Activated CD4-positive, alpha-beta T cell treated with anti-CD3 and anti-CD28 coated beads, Interleukin-2, amount 10 ng/mL, durations not matched to agents 24 days and 14 days (primary cell): ENCODE measurements around the gene LAMP5. TPM values are rescaled to one million over a fixed set of nuclear protein-coding genes. Genes with fewer than 3 reads are reported as not detected.

Experiments
- DNase-seq: peaks from one replicate; pipeline ENCODE4 v3.0.0; 2022
- H3K27ac Mint-ChIP-seq: one replicate; pipeline ENCODE4 v1.8.0; 2022; ENCODE audit warnings: mild to moderate bottlenecking, mixed read lengths
- H3K27me3 Mint-ChIP-seq: one replicate; pipeline ENCODE4 v1.8.0; 2022; ENCODE audit warnings: mixed read lengths
- H3K36me3 Mint-ChIP-seq: one replicate; pipeline ENCODE4 v1.8.0; 2022; ENCODE audit warnings: low read depth, mild to moderate bottlenecking, mixed read lengths
- H3K4me1 Mint-ChIP-seq: one replicate; pipeline ENCODE4 v1.8.0; 2021; ENCODE audit warnings: mixed read lengths
- H3K4me3 Mint-ChIP-seq: one replicate; pipeline ENCODE4 v1.8.0; 2022; ENCODE audit warnings: mild to moderate bottlenecking, moderate library complexity, mixed read lengths
- H3K9me3 Mint-ChIP-seq: one replicate; pipeline ENCODE4 v1.8.0; 2021; ENCODE audit warnings: mixed read lengths
- intact Hi-C: fragments of 100-400 bp; cut with micrococcal nuclease; formaldehyde crosslinking; loops from one replicate; pipeline ENCODE4 v1.15.1; 2023
- total RNA-seq: library from RNA; stranded (reverse); gene quantifications from 2 replicates; pipeline ENCODE4 v1.2.3, GENCODE V29; 2022

Gene LAMP5, protein sequence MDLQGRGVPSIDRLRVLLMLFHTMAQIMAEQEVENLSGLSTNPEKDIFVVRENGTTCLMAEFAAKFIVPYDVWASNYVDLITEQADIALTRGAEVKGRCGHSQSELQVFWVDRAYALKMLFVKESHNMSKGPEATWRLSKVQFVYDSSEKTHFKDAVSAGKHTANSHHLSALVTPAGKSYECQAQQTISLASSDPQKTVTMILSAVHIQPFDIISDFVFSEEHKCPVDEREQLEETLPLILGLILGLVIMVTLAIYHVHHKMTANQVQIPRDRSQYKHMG
- not detected in 2 replicates for total RNA-seq

DNA sequence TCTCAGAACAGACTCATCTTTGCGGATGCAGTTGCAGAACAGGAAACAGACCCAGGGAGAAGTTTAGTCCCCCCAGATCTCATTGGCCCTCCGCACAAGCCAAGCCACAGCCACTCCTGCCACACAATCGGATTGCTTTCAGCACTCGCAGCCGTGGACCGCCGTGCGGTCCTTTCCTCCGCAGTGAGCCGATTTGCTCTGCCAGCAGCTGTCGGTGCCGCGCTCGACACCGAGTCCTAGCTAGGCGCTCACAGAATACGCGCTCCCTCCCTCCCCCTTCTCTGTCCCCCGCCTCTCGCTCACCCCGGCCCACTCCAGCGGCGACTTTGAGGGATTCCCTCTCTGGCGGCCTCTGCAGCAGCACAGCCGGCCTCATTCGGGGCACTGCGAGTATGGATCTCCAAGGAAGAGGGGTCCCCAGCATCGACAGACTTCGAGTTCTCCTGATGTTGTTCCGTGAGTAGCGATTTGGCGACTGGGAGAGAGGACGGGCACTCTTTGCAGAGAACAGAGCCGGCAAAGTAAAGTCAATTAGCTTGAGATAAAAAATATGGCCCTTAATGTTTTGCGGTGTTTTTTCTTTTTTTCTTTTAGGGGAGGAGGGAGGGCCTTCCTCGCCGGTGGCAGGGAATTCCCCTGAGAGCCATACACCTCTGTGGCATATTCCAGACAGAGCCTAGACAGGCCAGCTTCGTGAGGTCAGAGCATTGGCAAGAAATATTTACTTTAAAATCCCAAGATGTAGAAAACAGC lies at the start of gene LAMP5:
LAMP5 (plus strand) TSS at position 130 of the 753 bp plus-strand sequence; CDS start at position 393, 263 bp downstream.
- intact Hi-C loops, result no loop called here
- no peaks in the 10 kb centered on the region for H3K4me1 Mint-ChIP-seq
- no peaks in the 10 kb centered on the region for H3K9me3 Mint-ChIP-seq
- H3K4me3 Mint-ChIP-seq, result no peak within 1 kb of the TSS
- no peak for DNase-seq
- peaks cover 61% of the 10 kb centered on the region for H3K27me3 Mint-ChIP-seq
- H3K36me3 Mint-ChIP-seq, result no peaks in the 10 kb centered on the region
- H3K27ac Mint-ChIP-seq, result no peak within 1 kb of the TSS

DNA sequence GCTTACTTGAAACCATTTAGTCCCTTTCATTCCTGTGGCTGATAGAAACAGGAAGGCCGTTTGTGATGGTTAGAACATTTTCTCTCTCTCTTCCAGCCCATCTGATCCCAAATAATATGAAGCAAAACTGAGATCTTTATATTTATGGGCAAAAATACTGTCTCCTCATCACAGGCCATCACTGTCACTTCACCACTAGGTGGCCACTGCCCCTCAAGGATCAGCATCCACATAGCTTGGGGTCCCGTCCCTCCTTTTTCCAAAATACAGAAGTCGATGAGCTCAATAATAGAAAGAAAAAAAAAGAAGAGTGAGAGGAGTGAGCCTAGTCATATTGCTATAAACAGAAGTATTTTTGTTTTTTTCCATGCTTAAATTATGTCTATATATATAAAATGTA lies 46.4 kb upstream of the LAMP5 start:
- H3K36me3 Mint-ChIP-seq, result no peaks in the 10 kb centered on the region

DNA sequence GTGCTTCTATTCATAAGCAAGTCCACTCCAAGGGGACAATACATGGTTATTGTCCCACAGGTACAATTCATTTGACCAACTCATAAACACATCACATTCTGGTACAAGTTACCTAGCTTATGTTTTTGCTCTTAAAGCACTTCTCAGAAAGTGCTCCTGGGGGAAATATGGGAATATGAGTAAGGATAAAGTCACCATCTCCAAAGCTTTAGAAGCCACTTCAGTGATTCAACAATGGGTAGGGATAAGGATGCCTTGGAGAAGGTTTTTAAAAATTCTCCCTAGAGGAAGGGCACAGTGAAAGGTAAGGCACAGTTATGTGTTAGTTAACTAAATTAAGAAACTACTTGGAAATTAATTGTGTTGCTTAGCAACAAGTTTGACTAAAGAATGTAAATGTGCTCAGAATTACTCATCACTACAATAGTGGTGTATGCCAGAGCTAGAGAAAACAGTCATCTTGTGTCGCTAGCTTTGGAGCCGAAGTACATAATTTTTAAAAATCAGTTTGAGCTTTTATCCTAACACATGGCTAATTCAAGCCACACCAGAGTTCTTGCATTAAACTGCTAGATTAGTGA lies 39.5 kb upstream of the LAMP5 start:
- intact Hi-C loops, result no loop called here
- H3K4me3 Mint-ChIP-seq, result no peak overlapping the region
- H3K27ac Mint-ChIP-seq, result no peak overlapping the region
- H3K27me3 Mint-ChIP-seq, result no peaks in the 10 kb centered on the region
- no peaks in the 10 kb centered on the region for H3K9me3 Mint-ChIP-seq
- H3K4me1 Mint-ChIP-seq, result no peaks in the 10 kb centered on the region
- H3K36me3 Mint-ChIP-seq, result no peaks in the 10 kb centered on the region
- DNase-seq, result no peak

More for the DNA sequence above, 46.4 kb upstream of the LAMP5 start:
- Mint-ChIP-seq H3K27me3 (no peaks in the 10 kb centered on the region), H3K9me3 (no peaks in the 10 kb centered on the region), H3K4me1 (no peaks in the 10 kb centered on the region), H3K4me3 (no peak overlapping the region), H3K27ac (no peak overlapping the region)
- no peak for DNase-seq
- intact Hi-C loops, result no loop called here

DNA sequence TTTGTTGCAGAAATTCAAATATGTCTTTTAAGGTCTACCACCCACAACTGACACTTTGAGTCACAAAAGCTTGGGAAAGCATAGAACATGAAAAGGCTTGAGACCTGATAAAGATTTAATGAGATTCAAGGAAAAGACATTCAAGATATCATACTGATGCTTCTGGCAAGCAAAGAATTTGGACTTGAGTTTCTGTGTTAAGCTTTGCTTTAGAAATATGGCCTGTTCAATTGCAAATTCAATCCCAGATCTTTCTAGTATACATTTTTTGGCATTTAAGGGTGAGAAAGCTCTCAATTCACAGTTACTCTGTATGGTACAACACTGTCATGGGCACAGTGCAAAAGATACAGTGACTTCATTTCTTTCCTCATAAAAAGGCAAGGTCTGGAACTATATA lies 38.9 kb upstream of the LAMP5 start:
- H3K27me3 Mint-ChIP-seq, result no peaks in the 10 kb centered on the region
- no peak overlapping the region for H3K27ac Mint-ChIP-seq
- no peaks in the 10 kb centered on the region for H3K36me3 Mint-ChIP-seq
- H3K4me1 Mint-ChIP-seq, result no peaks in the 10 kb centered on the region
- H3K4me3 Mint-ChIP-seq, result no peak overlapping the region
- no peak for DNase-seq
- intact Hi-C loops, result no loop called here
- H3K9me3 Mint-ChIP-seq, result no peaks in the 10 kb centered on the region

DNA sequence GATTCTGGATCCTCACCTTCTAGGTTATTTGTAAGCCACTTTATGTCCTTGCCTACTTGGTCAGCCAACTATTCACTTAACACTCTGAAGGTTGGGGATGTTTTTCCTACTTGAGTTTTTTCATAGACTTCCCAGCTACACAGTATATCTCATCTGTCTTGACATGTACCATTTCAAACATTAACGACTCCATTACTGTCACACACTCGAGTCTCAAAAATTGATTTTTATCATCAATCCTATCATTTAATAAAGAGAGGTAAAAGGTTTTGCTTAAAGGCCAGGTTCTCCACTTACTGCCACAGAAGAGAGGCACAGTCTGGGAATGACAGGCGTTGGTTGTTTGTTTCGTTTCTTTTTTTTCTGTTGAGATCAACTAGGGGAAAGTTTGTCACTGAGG lies 38.2 kb upstream of the LAMP5 start:
- DNase-seq, result no peak
- H3K9me3 Mint-ChIP-seq, result no peaks in the 10 kb centered on the region
- intact Hi-C loops, result no loop called here
- no peak overlapping the region for H3K4me3 Mint-ChIP-seq
- no peak overlapping the region for H3K27ac Mint-ChIP-seq
- H3K4me1 Mint-ChIP-seq, result no peaks in the 10 kb centered on the region
- H3K36me3 Mint-ChIP-seq, result no peaks in the 10 kb centered on the region
- H3K27me3 Mint-ChIP-seq, result no peaks in the 10 kb centered on the region

DNA sequence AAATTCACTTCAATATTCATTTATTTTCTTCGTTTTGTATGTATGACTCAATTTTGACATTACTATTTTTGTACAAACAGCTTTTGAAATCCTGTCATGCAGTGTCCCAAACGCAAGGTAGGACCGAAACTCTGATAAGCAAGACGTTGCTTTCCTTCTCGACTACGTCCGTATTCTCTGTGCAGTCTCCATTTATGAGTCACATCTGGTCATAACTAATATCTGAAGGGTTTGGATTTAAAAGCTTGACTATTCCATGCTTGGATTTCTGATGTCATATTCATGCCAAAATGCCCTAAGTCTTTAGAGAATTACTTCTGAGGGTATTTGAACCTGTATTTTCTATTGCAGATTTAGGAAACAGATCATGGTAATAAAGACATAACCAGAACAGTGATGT lies 37.8 kb upstream of the LAMP5 start:
- Mint-ChIP-seq H3K4me1 (no peaks in the 10 kb centered on the region), H3K36me3 (no peaks in the 10 kb centered on the region), H3K9me3 (no peaks in the 10 kb centered on the region), H3K4me3 (no peak overlapping the region), H3K27ac (no peak overlapping the region), H3K27me3 (no peaks in the 10 kb centered on the region)
- no peak for DNase-seq
- intact Hi-C loops, result no loop called here

DNA sequence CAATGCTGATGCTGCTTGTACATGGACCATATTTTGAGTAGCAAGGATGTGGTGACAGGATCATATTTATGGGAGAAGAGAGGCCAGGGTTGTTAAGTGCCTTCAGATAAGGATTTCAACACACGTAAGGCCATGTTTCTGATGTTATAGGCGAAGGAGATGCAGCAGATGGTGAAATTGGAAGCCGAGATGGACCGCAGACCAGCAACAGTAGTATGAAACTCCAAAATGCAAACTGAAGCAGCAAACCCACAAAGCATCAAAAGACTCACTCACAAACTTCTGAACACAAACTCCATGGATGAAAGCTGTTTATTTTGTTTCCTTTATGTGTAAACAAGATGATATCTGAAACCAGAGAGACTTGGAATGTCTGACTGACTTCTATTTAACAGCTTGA lies 35.6 kb upstream of the LAMP5 start:
- no peaks in the 10 kb centered on the region for H3K4me1 Mint-ChIP-seq
- no peak overlapping the region for H3K4me3 Mint-ChIP-seq
- intact Hi-C loops, result no loop called here
- no peaks in the 10 kb centered on the region for H3K27me3 Mint-ChIP-seq
- H3K27ac Mint-ChIP-seq, result no peak overlapping the region
- H3K9me3 Mint-ChIP-seq, result no peaks in the 10 kb centered on the region
- no peak for DNase-seq
- H3K36me3 Mint-ChIP-seq, result no peaks in the 10 kb centered on the region

DNA sequence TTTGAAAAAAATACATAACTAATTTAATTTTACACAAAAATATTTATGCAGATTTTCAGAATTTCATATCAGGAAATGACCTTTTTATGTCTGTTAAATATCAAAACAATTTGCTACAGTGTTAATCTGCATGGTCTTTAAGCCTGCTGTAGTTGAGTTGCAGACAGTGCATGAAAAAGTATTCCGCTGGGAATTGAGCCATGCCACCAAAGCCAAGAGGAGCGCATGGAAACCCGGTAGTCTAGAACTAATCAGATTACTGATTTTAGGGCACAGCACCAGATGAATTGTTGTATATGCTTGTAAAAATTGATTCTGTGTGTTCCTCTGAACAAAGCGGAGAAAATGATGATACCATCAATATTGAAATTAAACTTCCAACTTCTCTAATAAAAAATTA lies 34.3 kb upstream of the LAMP5 start:
- Mint-ChIP-seq H3K27me3 (no peaks in the 10 kb centered on the region), H3K36me3 (no peaks in the 10 kb centered on the region), H3K27ac (no peak overlapping the region), H3K4me3 (no peak overlapping the region), H3K9me3 (no peaks in the 10 kb centered on the region), H3K4me1 (no peaks in the 10 kb centered on the region)
- intact Hi-C loops, result no loop called here
- no peak for DNase-seq

DNA sequence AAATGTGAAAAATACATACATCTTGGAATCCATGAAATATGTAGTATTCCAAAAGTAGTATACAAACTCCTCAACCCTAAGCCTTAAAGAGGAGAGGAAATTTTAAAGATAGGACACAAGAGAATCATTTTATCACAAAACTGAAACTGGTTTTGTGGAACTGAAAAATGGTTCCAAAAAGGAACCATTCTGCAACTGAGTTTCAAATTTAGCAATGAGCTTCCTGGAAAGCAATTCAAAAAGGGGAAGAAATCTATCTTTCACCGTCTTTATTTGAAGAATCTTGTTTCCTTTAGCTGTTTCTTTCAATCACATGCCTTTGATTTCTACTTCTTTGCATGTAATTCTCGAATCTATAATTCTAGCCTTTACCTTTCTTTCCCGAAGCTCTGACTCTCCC lies 32.2 kb upstream of the LAMP5 start:
- intact Hi-C loops, result no loop called here
- H3K27me3 Mint-ChIP-seq, result no peaks in the 10 kb centered on the region
- H3K27ac Mint-ChIP-seq, result no peak overlapping the region
- H3K36me3 Mint-ChIP-seq, result no peaks in the 10 kb centered on the region
- H3K4me1 Mint-ChIP-seq, result no peaks in the 10 kb centered on the region
- no peaks in the 10 kb centered on the region for H3K9me3 Mint-ChIP-seq
- no peak overlapping the region for H3K4me3 Mint-ChIP-seq
- no peak for DNase-seq

DNA sequence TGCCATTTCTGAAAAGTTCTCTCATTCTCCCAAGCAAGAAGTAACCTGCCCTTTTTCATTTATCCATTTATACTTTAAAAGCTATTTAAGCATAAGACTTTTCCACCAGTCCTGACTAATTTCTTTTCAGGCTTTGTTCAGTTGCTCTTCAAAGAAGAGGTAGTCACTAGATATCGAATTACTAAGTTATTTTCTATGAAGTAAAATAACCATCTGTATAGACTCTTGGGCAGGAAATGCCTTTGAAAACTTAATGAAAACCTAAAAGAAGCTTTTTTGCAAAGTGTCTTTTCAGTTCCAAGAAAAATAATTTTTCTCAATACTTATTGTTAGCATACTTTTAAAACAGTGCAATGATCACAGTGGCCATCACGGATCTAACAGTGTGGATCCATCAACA lies 31.3 kb upstream of the LAMP5 start:
- Mint-ChIP-seq H3K27ac (no peak overlapping the region), H3K9me3 (no peaks in the 10 kb centered on the region), H3K36me3 (no peaks in the 10 kb centered on the region), H3K4me3 (no peak overlapping the region), H3K27me3 (no peaks in the 10 kb centered on the region), H3K4me1 (no peaks in the 10 kb centered on the region)
- intact Hi-C loops, result no loop called here
- no peak for DNase-seq

DNA sequence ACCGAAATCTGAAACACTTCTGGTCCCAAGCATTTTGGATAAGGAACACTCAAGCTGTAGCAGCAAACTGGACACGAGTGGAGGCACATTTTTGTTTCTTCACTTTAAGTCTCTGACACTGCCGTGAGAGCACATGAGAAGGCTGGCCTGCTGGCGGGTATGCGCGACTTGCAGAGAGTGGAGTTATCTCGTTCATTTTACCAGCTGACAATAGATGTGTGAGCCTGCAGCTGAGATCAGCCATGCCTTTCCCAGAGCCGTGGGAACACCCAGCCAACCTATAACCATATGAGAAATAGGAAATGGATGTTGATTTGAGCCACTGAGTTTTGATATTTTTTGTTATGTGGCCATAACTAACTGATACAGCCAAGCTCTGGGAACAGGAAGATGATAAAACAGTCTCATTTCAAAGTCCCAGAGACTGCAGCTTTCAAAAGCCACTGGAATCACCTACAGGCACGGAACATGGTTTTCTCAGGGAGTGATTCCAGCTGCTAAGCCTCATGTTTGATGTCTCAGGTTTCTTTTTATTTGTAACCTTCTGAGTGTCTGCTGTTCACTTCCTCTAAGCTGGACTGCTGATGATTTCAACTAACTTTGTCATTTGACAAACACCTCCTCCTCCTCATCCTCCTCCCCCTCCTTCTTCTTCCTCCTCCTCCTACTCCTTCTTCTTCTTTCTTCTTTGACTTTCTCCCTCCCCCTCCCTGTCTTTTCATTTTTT lies 28.6 kb upstream of the LAMP5 start:
- no peak overlapping the region for H3K27ac Mint-ChIP-seq
- no peaks in the 10 kb centered on the region for H3K27me3 Mint-ChIP-seq
- H3K4me1 Mint-ChIP-seq, result no peaks in the 10 kb centered on the region
- no peaks in the 10 kb centered on the region for H3K36me3 Mint-ChIP-seq
- intact Hi-C loops, result no loop called here
- no peaks in the 10 kb centered on the region for H3K9me3 Mint-ChIP-seq
- no peak for DNase-seq
- no peak overlapping the region for H3K4me3 Mint-ChIP-seq

DNA sequence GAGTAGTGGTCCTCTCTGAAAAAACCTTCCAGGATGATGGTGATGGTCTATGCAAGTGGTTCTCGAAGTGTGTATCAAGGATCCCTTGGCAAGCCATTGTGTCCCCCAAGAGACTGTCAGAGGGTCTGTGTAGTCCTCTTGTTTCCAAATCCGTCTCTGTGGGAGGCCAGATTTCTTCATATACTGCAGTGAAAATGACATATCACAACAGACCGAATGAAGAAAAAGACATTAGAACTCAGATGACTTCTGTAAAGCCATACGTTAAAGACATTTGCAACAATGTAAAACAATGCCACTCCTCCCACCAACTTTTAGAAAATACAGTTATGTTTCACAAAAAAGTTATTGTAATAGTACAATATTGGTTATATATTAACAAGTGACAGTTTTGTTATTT lies 27.2 kb upstream of the LAMP5 start:
- H3K4me3 Mint-ChIP-seq, result no peak overlapping the region
- no peaks in the 10 kb centered on the region for H3K36me3 Mint-ChIP-seq
- intact Hi-C loops, result no loop called here
- no peaks in the 10 kb centered on the region for H3K4me1 Mint-ChIP-seq
- DNase-seq, result no peak
- no peak overlapping the region for H3K27ac Mint-ChIP-seq
- no peaks in the 10 kb centered on the region for H3K27me3 Mint-ChIP-seq
- H3K9me3 Mint-ChIP-seq, result no peaks in the 10 kb centered on the region

DNA sequence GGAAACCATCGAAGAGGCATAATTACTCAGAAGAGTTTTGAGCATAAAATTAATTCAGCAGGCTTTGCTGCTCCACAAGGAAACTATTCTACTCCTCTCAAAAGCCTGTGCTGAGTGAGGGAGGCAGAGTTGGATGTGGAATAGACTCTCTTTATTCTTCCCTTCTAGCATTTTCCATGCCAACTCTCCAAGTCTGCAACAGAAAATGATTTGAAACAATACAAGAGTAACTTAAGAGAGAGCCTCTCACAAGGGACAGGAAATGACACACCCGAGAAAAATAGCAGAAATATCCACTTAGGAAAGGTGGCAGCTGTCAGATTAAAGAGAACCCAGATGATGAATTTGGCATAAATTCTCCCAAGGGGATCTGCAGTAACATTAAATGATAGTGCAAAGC lies 26.3 kb upstream of the LAMP5 start:
- Mint-ChIP-seq H3K36me3 (no peaks in the 10 kb centered on the region), H3K27me3 (no peaks in the 10 kb centered on the region), H3K9me3 (peaks cover 3% of the 10 kb centered on the region), H3K4me3 (no peak overlapping the region), H3K27ac (no peak overlapping the region), H3K4me1 (no peaks in the 10 kb centered on the region)
- no peak for DNase-seq
- intact Hi-C loops, result no loop called here

DNA sequence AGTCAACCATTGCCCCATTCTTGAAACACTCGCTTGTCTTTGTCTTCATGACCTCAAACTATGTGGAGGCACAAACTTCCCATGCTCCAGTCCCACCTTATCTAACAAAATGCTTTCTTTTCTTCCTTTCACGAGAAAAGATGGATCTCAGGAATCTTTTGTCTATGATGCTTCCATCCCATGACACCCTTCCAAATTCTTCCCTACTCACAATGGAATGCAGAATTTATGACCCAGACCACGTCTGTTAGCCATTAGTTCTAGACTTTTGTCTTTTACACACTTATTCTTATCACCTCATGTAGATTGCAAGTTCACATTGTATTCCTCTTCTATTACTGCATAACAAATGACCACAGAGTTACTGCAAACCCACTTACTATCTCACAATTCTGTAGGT lies 24.2 kb upstream of the LAMP5 start:
- intact Hi-C loops, result no loop called here
- no peak overlapping the region for H3K27ac Mint-ChIP-seq
- DNase-seq, result no peak
- peaks cover 7% of the 10 kb centered on the region for H3K9me3 Mint-ChIP-seq
- no peaks in the 10 kb centered on the region for H3K36me3 Mint-ChIP-seq
- no peaks in the 10 kb centered on the region for H3K27me3 Mint-ChIP-seq
- H3K4me1 Mint-ChIP-seq, result no peaks in the 10 kb centered on the region
- H3K4me3 Mint-ChIP-seq, result no peak overlapping the region
